Measurements from ENCODE around the gene TUBB1. TPM values are rescaled to one million over a fixed set of nuclear protein-coding genes. Genes with fewer than 3 reads are reported as not detected.

Gene TUBB1
- total RNA-seq, 2 donors from 2014 or later: not detected

DNA sequence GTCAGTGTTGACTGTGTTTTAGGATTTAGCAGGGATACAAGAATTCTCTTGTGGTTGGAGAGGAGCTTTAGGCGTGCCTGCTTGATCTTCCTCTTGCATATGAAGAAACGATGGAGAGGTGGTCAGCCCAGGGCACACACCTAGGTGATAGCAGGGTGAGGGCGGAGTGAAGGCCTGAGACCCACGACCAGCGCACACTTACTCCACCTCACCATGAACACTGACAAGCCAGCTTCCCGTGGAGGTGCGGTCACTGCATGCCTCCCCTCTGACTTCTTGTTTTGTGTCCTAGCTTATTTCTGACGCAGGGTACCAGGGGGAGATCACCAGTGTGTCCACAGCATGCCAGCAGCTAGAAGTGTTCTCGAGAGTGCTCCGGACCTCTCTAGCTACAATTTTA lies 30.0 kb upstream of the TUBB1 start:
- peak; percentile 5 for DNase-seq
- Mint-ChIP-seq H3K27me3 (ENCODE audit: insufficient read depth) (no peaks in the 10 kb centered on the region), H3K9me3 (no peaks in the 10 kb centered on the region), H3K36me3 (ENCODE audit: low read depth) (peaks cover 78% of the 10 kb centered on the region), H3K4me3 (no peak overlapping the region), H3K4me1 (peaks cover 10% of the 10 kb centered on the region), H3K27ac (no peak overlapping the region)
- Histone ChIP-seq H3K9ac (ENCODE audit: extremely low read depth, low read length, poor library complexity, severe bottlenecking) (no peak overlapping the region), H3K4me1 (ENCODE audit: control insufficient read depth, insufficient read depth, low read length) (no peaks in the 10 kb centered on the region), H3K4me3 (ENCODE audit: low read length) (no peak overlapping the region), H3K27ac (ENCODE audit: low read depth, low read length) (no peak overlapping the region), H3K36me3 (ENCODE audit: control insufficient read depth, insufficient read depth, low read length) (peaks cover 88% of the 10 kb centered on the region), H3K27me3 (ENCODE audit: control insufficient read depth, insufficient read depth, low read length, poor library complexity, severe bottlenecking) (no peaks in the 10 kb centered on the region), H3K9me3 (ENCODE audit: control insufficient read depth, low read length) (no peaks in the 10 kb centered on the region)
- WGBS, 2 experiments (ENCODE audit: insufficient coverage in 1 of 2, insufficient read length in 1 of 2): 96 to 98% methylated on average over 6 to 10 of the region's 10 CpGs
- TF ChIP-seq CTCF (conservative IDR thresholded peaks at IDR 0.05): no peak

DNA sequence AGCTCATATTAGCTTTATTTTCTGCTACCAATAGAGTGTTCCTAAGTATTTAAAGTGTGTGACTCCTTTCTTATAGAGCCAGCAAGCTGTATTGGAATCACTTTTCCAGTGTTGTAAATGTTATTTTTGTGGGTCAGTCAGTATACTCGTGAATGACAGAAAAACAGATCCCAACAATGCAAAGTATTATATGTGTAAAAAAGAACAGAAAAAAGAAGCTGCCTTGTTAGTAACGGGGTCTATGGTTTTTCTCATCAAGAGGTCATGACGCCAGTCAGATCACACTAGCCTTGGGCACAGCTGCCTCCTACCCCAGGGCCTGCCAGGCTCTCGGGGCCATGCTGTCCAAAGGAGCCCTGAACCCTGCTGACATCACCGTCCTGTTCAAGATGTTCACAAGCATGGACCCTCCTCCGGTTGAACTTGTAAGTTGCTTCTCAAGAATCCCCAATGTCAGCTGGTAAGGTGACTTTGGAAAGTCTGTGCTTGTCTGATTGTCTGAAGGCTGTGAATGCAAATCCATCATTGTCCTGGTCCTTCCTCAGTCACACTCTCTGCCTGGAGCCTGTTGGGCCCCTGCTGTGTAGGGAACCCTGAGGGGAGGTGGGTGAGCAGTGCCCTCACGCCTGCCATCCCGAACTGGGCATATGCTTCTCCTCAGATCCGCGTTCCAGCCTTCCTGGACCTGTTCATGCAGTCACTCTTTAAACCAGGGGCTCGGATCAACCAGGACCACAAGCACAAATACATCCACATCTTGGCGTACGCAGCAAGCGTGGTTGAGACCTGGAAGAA lies 28.4 kb upstream of the TUBB1 start:
- Mint-ChIP-seq H3K9me3 (no peaks in the 10 kb centered on the region), H3K4me1 (peaks cover 6% of the 10 kb centered on the region), H3K36me3 (ENCODE audit: low read depth) (peaks cover 88% of the 10 kb centered on the region), H3K27ac (no peak overlapping the region), H3K27me3 (ENCODE audit: insufficient read depth) (no peaks in the 10 kb centered on the region), H3K4me3 (no peak overlapping the region)
- peaks cover 89% of the 10 kb centered on the region for H3K36me3 ChIP-seq (ENCODE audit: control insufficient read depth, insufficient read depth, low read length)
- no peak overlapping the region for H3K9ac ChIP-seq (ENCODE audit: extremely low read depth, low read length, poor library complexity, severe bottlenecking)
- TF ChIP-seq CTCF (conservative IDR thresholded peaks at IDR 0.05): no peak
- H3K27ac ChIP-seq (ENCODE audit: low read depth, low read length): no peak overlapping the region
- whole genome bisulfite sequencing, 2 experiments (ENCODE audit: insufficient coverage in 1 of 2, insufficient read length in 1 of 2): 97 to 98% methylated on average over 6 to 14 of the region's 14 CpGs
- DNase-seq: peak; percentile 33
- no peaks in the 10 kb centered on the region for H3K27me3 ChIP-seq (ENCODE audit: control insufficient read depth, insufficient read depth, low read length, poor library complexity, severe bottlenecking)
- H3K4me1 ChIP-seq (ENCODE audit: control insufficient read depth, insufficient read depth, low read length): no peaks in the 10 kb centered on the region
- no peaks in the 10 kb centered on the region for H3K9me3 ChIP-seq (ENCODE audit: control insufficient read depth, low read length)
- no peak overlapping the region for H3K4me3 ChIP-seq (ENCODE audit: low read length)

GRCh38 chr20:58991715-58992114 lies 27.5 kb upstream of the TUBB1 start:
- Histone ChIP-seq H3K9me3 (ENCODE audit: control insufficient read depth, low read length) (no peaks in the 10 kb centered on the region), H3K4me3 (ENCODE audit: low read length) (no peak overlapping the region), H3K27me3 (ENCODE audit: control insufficient read depth, insufficient read depth, low read length, poor library complexity, severe bottlenecking) (no peaks in the 10 kb centered on the region), H3K27ac (ENCODE audit: low read depth, low read length) (no peak overlapping the region), H3K4me1 (ENCODE audit: control insufficient read depth, insufficient read depth, low read length) (no peaks in the 10 kb centered on the region), H3K36me3 (ENCODE audit: control insufficient read depth, insufficient read depth, low read length) (peaks cover 90% of the 10 kb centered on the region), H3K9ac (ENCODE audit: extremely low read depth, low read length, poor library complexity, severe bottlenecking) (no peak overlapping the region)
- H3K9me3 Mint-ChIP-seq: no peaks in the 10 kb centered on the region
- no peak for TF ChIP-seq CTCF (conservative IDR thresholded peaks at IDR 0.05)
- H3K27me3 Mint-ChIP-seq (ENCODE audit: insufficient read depth): no peaks in the 10 kb centered on the region
- H3K36me3 Mint-ChIP-seq (ENCODE audit: low read depth): peaks cover 91% of the 10 kb centered on the region
- peaks cover 2% of the 10 kb centered on the region for H3K4me1 Mint-ChIP-seq
- no peak overlapping the region for H3K4me3 Mint-ChIP-seq
- peak; percentile 24 for DNase-seq
- WGBS, 2 experiments (ENCODE audit: insufficient coverage in 1 of 2, insufficient read length in 1 of 2): 94 to 99% methylated on average over 8 to 9 of the region's 9 CpGs
- H3K27ac Mint-ChIP-seq: no peak overlapping the region
